ENCODE data around the gene DNAH14.
"Not testable (repeated sequence)": the region's sequence is repeated elsewhere in the genome, so short reads cannot be mapped to it uniquely, and the experiment has no call there.

DNAH14 gene

GRCh38 chr1:225152061-225152460, 222.6 kb downstream of the DNAH14 start:
- Histone ChIP-seq H3K56ac (ENCODE audit: low read length) (no peak overlapping the region), H3K4me2 (ENCODE audit: low read length) (no peak overlapping the region), H3K27ac (ENCODE audit: low read depth, low read length) (no peak overlapping the region), H4K8ac (ENCODE audit: low read depth, low read length) (no peak overlapping the region), H4K5ac (ENCODE audit: low read length) (no peak overlapping the region), H3K79me1 (ENCODE audit: low read length) (no peaks in the 10 kb centered on the region), H3K4me3 (ENCODE audit: low read length) (no peak overlapping the region), H2BK5ac (ENCODE audit: low read length) (no peak overlapping the region), H3K9ac (ENCODE audit: low read length) (no peak overlapping the region), H3K18ac (ENCODE audit: low read length) (no peak overlapping the region), H3K79me2 (ENCODE audit: control insufficient read depth, insufficient read depth, low read length) (no peaks in the 10 kb centered on the region), H2BK120ac (ENCODE audit: low read depth, low read length) (no peak overlapping the region), H3K4ac (ENCODE audit: low read depth, low read length) (no peak overlapping the region), H2BK15ac (replicated peaks; ENCODE audit: low read depth) (no peak overlapping the region), H3K23ac (ENCODE audit: low read length) (no peak overlapping the region), H3K27me3 (ENCODE audit: insufficient read depth, low read length, poor library complexity) (no peaks in the 10 kb centered on the region), H2AK5ac (ENCODE audit: low read length) (no peak overlapping the region), H3K4me1 (ENCODE audit: control insufficient read depth, low read depth, low read length) (no peaks in the 10 kb centered on the region), H3K36me3 (ENCODE audit: control insufficient read depth, insufficient read depth, low read length) (no peaks in the 10 kb centered on the region)
- DNase-seq = no peak

- no peak overlapping the region for H2BK15ac ChIP-seq (replicated peaks; ENCODE audit: low read depth)
- H3K9ac ChIP-seq (ENCODE audit: low read length) = no peak overlapping the region
- H3K23ac ChIP-seq (ENCODE audit: low read length) = no peak overlapping the region
- no peak overlapping the region for H4K8ac ChIP-seq (ENCODE audit: low read depth, low read length)
- no CpG with 5 or more reads among the region's 1 CpG for WGBS (ENCODE audit: extremely low coverage, insufficient coverage, low lambda C conversion rate)
- H3K27me3 ChIP-seq (ENCODE audit: insufficient read depth, low read length, poor library complexity) = no peaks in the 10 kb centered on the region
- no peak overlapping the region for H4K5ac ChIP-seq (ENCODE audit: low read length)
- H3K36me3 ChIP-seq (ENCODE audit: control insufficient read depth, insufficient read depth, low read length) = no peaks in the 10 kb centered on the region
- DNase-seq = no peak
- H3K56ac ChIP-seq (ENCODE audit: low read length) = no peak overlapping the region
- H3K4me1 ChIP-seq (ENCODE audit: control insufficient read depth, low read depth, low read length) = no peaks in the 10 kb centered on the region
- H2BK5ac ChIP-seq (ENCODE audit: low read length) = no peak overlapping the region
- no peaks in the 10 kb centered on the region for H3K79me1 ChIP-seq (ENCODE audit: low read length)
- H3K18ac ChIP-seq (ENCODE audit: low read length) = no peak overlapping the region
- no peak overlapping the region for H3K4me3 ChIP-seq (ENCODE audit: low read length)
- H2AK5ac ChIP-seq (ENCODE audit: low read length) = no peak overlapping the region
- H3K4ac ChIP-seq (ENCODE audit: low read depth, low read length) = no peak overlapping the region
- no peak overlapping the region for H3K4me2 ChIP-seq (ENCODE audit: low read length)
- H2BK120ac ChIP-seq (ENCODE audit: low read depth, low read length) = no peak overlapping the region
- no peaks in the 10 kb centered on the region for H3K79me2 ChIP-seq (ENCODE audit: control insufficient read depth, insufficient read depth, low read length)
- no peak overlapping the region for H3K27ac ChIP-seq (ENCODE audit: low read depth, low read length)
These were observed 226.1 kb downstream of the DNAH14 start for GRCh38 chr1:225155555-225155954.

- H3K4me1 ChIP-seq (ENCODE audit: control insufficient read depth, low read depth, low read length) = no peaks in the 10 kb centered on the region
- H3K4me2 ChIP-seq (ENCODE audit: low read length) = no peak overlapping the region
- H3K18ac ChIP-seq (ENCODE audit: low read length) = no peak overlapping the region
- no peak overlapping the region for H3K56ac ChIP-seq (ENCODE audit: low read length)
- H4K5ac ChIP-seq (ENCODE audit: low read length) = no peak overlapping the region
- H3K9ac ChIP-seq (ENCODE audit: low read length) = no peak overlapping the region
- H3K4me3 ChIP-seq (ENCODE audit: low read length) = no peak overlapping the region
- no peak overlapping the region for H2BK15ac ChIP-seq (replicated peaks; ENCODE audit: low read depth)
- H2AK5ac ChIP-seq (ENCODE audit: low read length) = no peak overlapping the region
- no CpG with 5 or more reads among the region's 3 CpGs for WGBS (ENCODE audit: extremely low coverage, insufficient coverage, low lambda C conversion rate)
- H4K8ac ChIP-seq (ENCODE audit: low read depth, low read length) = no peak overlapping the region
- no peak overlapping the region for H3K27ac ChIP-seq (ENCODE audit: low read depth, low read length)
- no peak overlapping the region for H3K23ac ChIP-seq (ENCODE audit: low read length)
- no peaks in the 10 kb centered on the region for H3K79me1 ChIP-seq (ENCODE audit: low read length)
- H2BK120ac ChIP-seq (ENCODE audit: low read depth, low read length) = no peak overlapping the region
- H3K79me2 ChIP-seq (ENCODE audit: control insufficient read depth, insufficient read depth, low read length) = no peaks in the 10 kb centered on the region
- H3K36me3 ChIP-seq (ENCODE audit: control insufficient read depth, insufficient read depth, low read length) = no peaks in the 10 kb centered on the region
- no peak overlapping the region for H2BK5ac ChIP-seq (ENCODE audit: low read length)
- no peaks in the 10 kb centered on the region for H3K27me3 ChIP-seq (ENCODE audit: insufficient read depth, low read length, poor library complexity)
- DNase-seq = no peak
- H3K4ac ChIP-seq (ENCODE audit: low read depth, low read length) = no peak overlapping the region
These were observed 226.8 kb downstream of the DNAH14 start for GRCh38 chr1:225156254-225156653.

DNA sequence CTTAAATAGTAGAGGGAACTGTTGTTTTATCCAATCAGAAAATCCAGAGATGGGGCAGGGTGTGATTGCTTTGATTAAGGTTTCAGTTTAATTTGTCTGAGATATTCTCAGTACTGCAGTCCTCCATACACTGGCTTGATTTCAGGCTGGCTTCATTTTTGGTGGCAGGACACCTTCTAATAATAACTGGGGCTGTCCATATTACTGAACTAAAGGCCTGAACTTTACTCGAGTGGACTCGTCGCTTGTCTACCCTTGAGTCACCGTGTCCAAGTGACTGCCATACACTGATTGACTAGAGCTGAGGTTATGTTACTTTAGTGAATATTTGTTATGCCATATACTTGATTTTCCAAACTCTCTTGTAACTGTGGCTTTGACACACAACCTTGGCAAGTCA, 228.8 kb downstream of the DNAH14 start:
- Histone ChIP-seq H3K9ac (ENCODE audit: low read length) (no peak overlapping the region), H3K4me2 (ENCODE audit: low read length) (no peak overlapping the region), H3K18ac (ENCODE audit: low read length) (no peak overlapping the region), H3K4me3 (ENCODE audit: low read length) (no peak overlapping the region), H2BK120ac (ENCODE audit: low read depth, low read length) (no peak overlapping the region), H4K5ac (ENCODE audit: low read length) (no peak overlapping the region), H3K56ac (ENCODE audit: low read length) (no peak overlapping the region), H3K27ac (ENCODE audit: low read depth, low read length) (no peak overlapping the region), H2BK5ac (ENCODE audit: low read length) (no peak overlapping the region), H3K79me2 (ENCODE audit: control insufficient read depth, insufficient read depth, low read length) (no peaks in the 10 kb centered on the region), H2BK15ac (replicated peaks; ENCODE audit: low read depth) (no peak overlapping the region), H3K4ac (ENCODE audit: low read depth, low read length) (no peak overlapping the region), H3K79me1 (ENCODE audit: low read length) (no peaks in the 10 kb centered on the region), H4K8ac (ENCODE audit: low read depth, low read length) (no peak overlapping the region), H3K36me3 (ENCODE audit: control insufficient read depth, insufficient read depth, low read length) (no peaks in the 10 kb centered on the region), H3K4me1 (ENCODE audit: control insufficient read depth, low read depth, low read length) (no peaks in the 10 kb centered on the region), H3K27me3 (ENCODE audit: insufficient read depth, low read length, poor library complexity) (no peaks in the 10 kb centered on the region), H2AK5ac (ENCODE audit: low read length) (no peak overlapping the region), H3K23ac (ENCODE audit: low read length) (no peak overlapping the region)
- DNase-seq = no peak
- no CpG with 5 or more reads among the region's 4 CpGs for WGBS (ENCODE audit: extremely low coverage, insufficient coverage, low lambda C conversion rate)

- Histone ChIP-seq H3K4me1 (ENCODE audit: control insufficient read depth, low read depth, low read length) (no peaks in the 10 kb centered on the region), H3K23ac (ENCODE audit: low read length) (no peak overlapping the region), H2AK5ac (ENCODE audit: low read length) (no peak overlapping the region), H2BK15ac (replicated peaks; ENCODE audit: low read depth) (no peak overlapping the region), H3K4me3 (ENCODE audit: low read length) (no peak overlapping the region), H4K8ac (ENCODE audit: low read depth, low read length) (no peak overlapping the region), H3K27me3 (ENCODE audit: insufficient read depth, low read length, poor library complexity) (no peaks in the 10 kb centered on the region), H3K4ac (ENCODE audit: low read depth, low read length) (no peak overlapping the region), H3K9ac (ENCODE audit: low read length) (no peak overlapping the region), H3K56ac (ENCODE audit: low read length) (no peak overlapping the region), H3K27ac (ENCODE audit: low read depth, low read length) (no peak overlapping the region), H3K79me1 (ENCODE audit: low read length) (no peaks in the 10 kb centered on the region), H3K18ac (ENCODE audit: low read length) (no peak overlapping the region), H3K36me3 (ENCODE audit: control insufficient read depth, insufficient read depth, low read length) (no peaks in the 10 kb centered on the region), H3K4me2 (ENCODE audit: low read length) (no peak overlapping the region), H4K5ac (ENCODE audit: low read length) (no peak overlapping the region), H2BK5ac (ENCODE audit: low read length) (no peak overlapping the region), H2BK120ac (ENCODE audit: low read depth, low read length) (no peak overlapping the region), H3K79me2 (ENCODE audit: control insufficient read depth, insufficient read depth, low read length) (no peaks in the 10 kb centered on the region)
- DNase-seq = no peak
- no CpG with 5 or more reads among the region's 1 CpG for WGBS (ENCODE audit: extremely low coverage, insufficient coverage, low lambda C conversion rate)
These were observed 230.3 kb downstream of the DNAH14 start for GRCh38 chr1:225159793-225160192.

GRCh38 chr1:225177409-225177808, 247.9 kb downstream of the DNAH14 start:
- H3K79me1 ChIP-seq (ENCODE audit: low read length); H3K18ac ChIP-seq (ENCODE audit: low read length); H3K4ac ChIP-seq (ENCODE audit: low read depth, low read length); H3K4me3 ChIP-seq (ENCODE audit: low read length); H3K27me3 ChIP-seq (ENCODE audit: insufficient read depth, low read length, poor library complexity); H3K9ac ChIP-seq (ENCODE audit: low read length); H3K4me1 ChIP-seq (ENCODE audit: control insufficient read depth, low read depth, low read length); H3K79me2 ChIP-seq (ENCODE audit: control insufficient read depth, insufficient read depth, low read length); H2BK120ac ChIP-seq (ENCODE audit: low read depth, low read length); H2BK5ac ChIP-seq (ENCODE audit: low read length); H3K56ac ChIP-seq (ENCODE audit: low read length); H2BK15ac ChIP-seq (replicated peaks; ENCODE audit: low read depth); H3K23ac ChIP-seq (ENCODE audit: low read length); H3K4me2 ChIP-seq (ENCODE audit: low read length); H2AK5ac ChIP-seq (ENCODE audit: low read length); H3K36me3 ChIP-seq (ENCODE audit: control insufficient read depth, insufficient read depth, low read length); H4K8ac ChIP-seq (ENCODE audit: low read depth, low read length); H4K5ac ChIP-seq (ENCODE audit: low read length); H3K27ac ChIP-seq (ENCODE audit: low read depth, low read length): not testable (repeated sequence)
- WGBS (ENCODE audit: extremely low coverage, insufficient coverage, low lambda C conversion rate) = no CpG with 5 or more reads among the region's 3 CpGs
- DNase-seq = peak; percentile 2

Measured in mesendoderm (in vitro differentiated cells).